ENCODE results near the gene TBCB. TPM values are rescaled to one million over a fixed set of nuclear protein-coding genes. Genes with fewer than 3 reads are reported as not detected.

The TBCB gene
- polyA plus RNA-seq, 2 of the 4 experiments (the other 2 are of a cell fraction): 395 to 397 TPM

DNA sequence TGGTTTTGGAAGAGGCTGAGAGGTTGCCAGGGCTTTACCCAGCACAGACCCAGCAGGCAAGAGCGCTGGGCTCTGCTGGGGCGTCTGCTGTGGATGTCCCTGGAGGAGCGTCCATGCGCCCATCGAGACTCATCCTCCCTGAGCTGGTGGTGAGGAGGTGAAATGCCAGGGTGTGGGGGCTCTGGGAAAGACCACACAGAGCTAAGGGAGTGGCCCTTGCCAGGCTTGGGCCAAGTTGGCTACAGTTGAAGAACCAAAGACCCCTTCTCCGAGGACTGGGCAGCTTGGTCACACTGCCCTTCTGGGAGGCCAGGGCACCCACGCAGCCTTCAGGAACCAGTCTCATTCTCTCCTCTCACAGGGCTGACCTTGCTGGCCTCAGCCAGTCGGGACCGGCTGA is 28.9 kb upstream of the TBCB start:
- ATAC-seq: no peak; a peak in 1 of 6 replicates
- H3K4me2 ChIP-seq: no peak overlapping the region
- DNase-seq (ENCODE audit: low read depth in 1 of 2, low spot score in 1 of 2): no peak
- no peak for FAIRE-seq
- POLR2A ChIA-PET: no interaction called here
- H3K27ac ChIP-seq: no peak overlapping the region
- WGBS (ENCODE audit: missing lambda C conversion rate): 94% methylated on average over 9 of the region's 9 CpGs
- CTCF ChIA-PET: interaction anchor here (0.6 to 2.1 kb wide), 6 partner anchors 14 to 203 kb away, joined by 3 to 5 read pairs (median 4); partner anchors contain the start of genes OVOL3, THAP8 and WDR62
- H3K4me1 ChIP-seq: no peaks in the 10 kb centered on the region
- no peak overlapping the region for H3K4me3 ChIP-seq
- TF ChIP-seq PHF8 (IDR thresholded peaks at IDR 0.05; ENCODE audit: borderline replicate concordance, low read depth) (no peak), HDAC2 (IDR thresholded peaks at IDR 0.05) (no peak), ESRRA (IDR thresholded peaks at IDR 0.05; ENCODE audit: borderline replicate concordance, low read length) (no peak), MYC (IDR thresholded peaks at IDR 0.05; ENCODE audit: borderline replicate concordance, low read length) (no peak), NPAS2 (CRISPR knock-in tag; IDR thresholded peaks at IDR 0.05; ENCODE audit: borderline replicate concordance) (no peak), EHF (CRISPR knock-in tag; IDR thresholded peaks at IDR 0.05) (no peak)
- TF ChIP-seq, protein P1, sequence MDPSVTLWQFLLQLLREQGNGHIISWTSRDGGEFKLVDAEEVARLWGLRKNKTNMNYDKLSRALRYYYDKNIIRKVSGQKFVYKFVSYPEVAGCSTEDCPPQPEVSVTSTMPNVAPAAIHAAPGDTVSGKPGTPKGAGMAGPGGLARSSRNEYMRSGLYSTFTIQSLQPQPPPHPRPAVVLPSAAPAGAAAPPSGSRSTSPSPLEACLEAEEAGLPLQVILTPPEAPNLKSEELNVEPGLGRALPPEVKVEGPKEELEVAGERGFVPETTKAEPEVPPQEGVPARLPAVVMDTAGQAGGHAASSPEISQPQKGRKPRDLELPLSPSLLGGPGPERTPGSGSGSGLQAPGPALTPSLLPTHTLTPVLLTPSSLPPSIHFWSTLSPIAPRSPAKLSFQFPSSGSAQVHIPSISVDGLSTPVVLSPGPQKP (IDR thresholded peaks at IDR 0.05; ENCODE audit: low read depth, low read length): no peak
- TF ChIP-seq, protein P2, sequence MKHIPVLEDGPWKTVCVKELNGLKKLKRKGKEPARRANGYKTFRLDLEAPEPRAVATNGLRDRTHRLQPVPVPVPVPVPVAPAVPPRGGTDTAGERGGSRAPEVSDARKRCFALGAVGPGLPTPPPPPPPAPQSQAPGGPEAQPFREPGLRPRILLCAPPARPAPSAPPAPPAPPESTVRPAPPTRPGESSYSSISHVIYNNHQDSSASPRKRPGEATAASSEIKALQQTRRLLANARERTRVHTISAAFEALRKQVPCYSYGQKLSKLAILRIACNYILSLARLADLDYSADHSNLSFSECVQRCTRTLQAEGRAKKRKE (CRISPR knock-in tag; IDR thresholded peaks at IDR 0.05; ENCODE audit: low read depth): no peak
- TF ChIP-seq, protein P3, sequence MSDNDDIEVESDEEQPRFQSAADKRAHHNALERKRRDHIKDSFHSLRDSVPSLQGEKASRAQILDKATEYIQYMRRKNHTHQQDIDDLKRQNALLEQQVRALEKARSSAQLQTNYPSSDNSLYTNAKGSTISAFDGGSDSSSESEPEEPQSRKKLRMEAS (IDR thresholded peaks at IDR 0.05): no peak
- TF ChIP-seq, protein P4, sequence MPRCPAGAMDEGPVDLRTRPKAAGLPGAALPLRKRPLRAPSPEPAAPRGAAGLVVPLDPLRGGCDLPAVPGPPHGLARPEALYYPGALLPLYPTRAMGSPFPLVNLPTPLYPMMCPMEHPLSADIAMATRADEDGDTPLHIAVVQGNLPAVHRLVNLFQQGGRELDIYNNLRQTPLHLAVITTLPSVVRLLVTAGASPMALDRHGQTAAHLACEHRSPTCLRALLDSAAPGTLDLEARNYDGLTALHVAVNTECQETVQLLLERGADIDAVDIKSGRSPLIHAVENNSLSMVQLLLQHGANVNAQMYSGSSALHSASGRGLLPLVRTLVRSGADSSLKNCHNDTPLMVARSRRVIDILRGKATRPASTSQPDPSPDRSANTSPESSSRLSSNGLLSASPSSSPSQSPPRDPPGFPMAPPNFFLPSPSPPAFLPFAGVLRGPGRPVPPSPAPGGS (IDR thresholded peaks at IDR 0.05): no peak
- TF ChIP-seq, protein P5, sequence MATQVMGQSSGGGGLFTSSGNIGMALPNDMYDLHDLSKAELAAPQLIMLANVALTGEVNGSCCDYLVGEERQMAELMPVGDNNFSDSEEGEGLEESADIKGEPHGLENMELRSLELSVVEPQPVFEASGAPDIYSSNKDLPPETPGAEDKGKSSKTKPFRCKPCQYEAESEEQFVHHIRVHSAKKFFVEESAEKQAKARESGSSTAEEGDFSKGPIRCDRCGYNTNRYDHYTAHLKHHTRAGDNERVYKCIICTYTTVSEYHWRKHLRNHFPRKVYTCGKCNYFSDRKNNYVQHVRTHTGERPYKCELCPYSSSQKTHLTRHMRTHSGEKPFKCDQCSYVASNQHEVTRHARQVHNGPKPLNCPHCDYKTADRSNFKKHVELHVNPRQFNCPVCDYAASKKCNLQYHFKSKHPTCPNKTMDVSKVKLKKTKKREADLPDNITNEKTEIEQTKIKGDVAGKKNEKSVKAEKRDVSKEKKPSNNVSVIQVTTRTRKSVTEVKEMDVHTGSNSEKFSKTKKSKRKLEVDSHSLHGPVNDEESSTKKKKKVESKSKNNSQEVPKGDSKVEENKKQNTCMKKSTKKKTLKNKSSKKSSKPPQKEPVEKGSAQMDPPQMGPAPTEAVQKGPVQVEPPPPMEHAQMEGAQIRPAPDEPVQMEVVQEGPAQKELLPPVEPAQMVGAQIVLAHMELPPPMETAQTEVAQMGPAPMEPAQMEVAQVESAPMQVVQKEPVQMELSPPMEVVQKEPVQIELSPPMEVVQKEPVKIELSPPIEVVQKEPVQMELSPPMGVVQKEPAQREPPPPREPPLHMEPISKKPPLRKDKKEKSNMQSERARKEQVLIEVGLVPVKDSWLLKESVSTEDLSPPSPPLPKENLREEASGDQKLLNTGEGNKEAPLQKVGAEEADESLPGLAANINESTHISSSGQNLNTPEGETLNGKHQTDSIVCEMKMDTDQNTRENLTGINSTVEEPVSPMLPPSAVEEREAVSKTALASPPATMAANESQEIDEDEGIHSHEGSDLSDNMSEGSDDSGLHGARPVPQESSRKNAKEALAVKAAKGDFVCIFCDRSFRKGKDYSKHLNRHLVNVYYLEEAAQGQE (IDR thresholded peaks at IDR 0.05): no peak
- H3K9me3 ChIP-seq: no peaks in the 10 kb centered on the region

DNA sequence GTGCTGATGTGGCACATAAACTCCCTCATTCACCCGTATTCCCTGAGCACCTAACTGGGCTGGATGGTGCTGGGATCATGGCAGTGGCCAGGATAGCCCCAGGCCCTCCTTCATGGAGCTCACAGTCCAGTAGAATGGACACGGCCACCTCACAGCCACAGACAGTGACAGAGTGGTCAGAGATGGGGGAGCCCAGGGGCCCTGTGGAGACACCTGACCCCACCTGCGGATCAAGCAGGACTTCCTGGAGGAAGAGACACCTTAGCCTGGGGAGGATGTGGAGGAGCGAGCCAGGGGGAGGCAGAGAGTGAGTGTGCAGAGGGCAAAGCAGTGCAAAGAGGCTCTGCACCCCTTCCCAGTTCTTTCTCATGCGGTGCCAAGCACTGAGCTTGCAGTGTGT is 25.4 kb upstream of the TBCB start:
- no peaks in the 10 kb centered on the region for H3K4me1 ChIP-seq
- FAIRE-seq (no peak), ATAC-seq (peak; percentile 8 to 21; a peak in 2 of 6 replicates), DNase-seq (ENCODE audit: low read depth in 1 of 2, low spot score in 1 of 2) (no peak)
- no peaks in the 10 kb centered on the region for H3K9me3 ChIP-seq
- no peak overlapping the region for H3K4me2 ChIP-seq
- peak; percentile 63 for TF ChIP-seq MAFK (IDR thresholded peaks at IDR 0.05; ENCODE audit: partially characterized antibody)
- TF ChIP-seq HEYL (CRISPR knock-in tag; IDR thresholded peaks at IDR 0.05): no peak
- ChIA-PET CTCF (interaction anchor here (0.6 to 3.0 kb wide), 6 partner anchors 17 to 69 kb away, joined by 3 to 17 read pairs (median 4); partner anchors contain the start of gene OVOL3), POLR2A (no interaction called here)
- H3K4me3 ChIP-seq: no peak overlapping the region
- H3K27ac ChIP-seq: no peak overlapping the region
- 84% methylated on average over 5 of the region's 5 CpGs for WGBS (ENCODE audit: missing lambda C conversion rate)

Data from A549 (cell line).